AG09319 (cell line): ENCODE measurements around the gene C19orf53.
A peak's percentile ranks its signal among the peaks of the same experiment; 100 is the strongest.

Experiments used
- DNase-seq: peaks from one replicate; pipeline ENCODE4 v3.0.0-alpha.2; 2010; ENCODE audit warnings: low read depth; ENCODE audit errors: extremely low read depth
- CTCF ChIP-seq: IDR thresholded peaks from 2 replicates; pipeline ENCODE4 v1.5.1; 2011; ENCODE audit warnings: low read depth, mild to moderate bottlenecking, inconsistent platforms, low read length, moderate library complexity

C19orf53 gene

GRCh38 chr19:13796301-13797057 lies 22.2 kb downstream of the C19orf53 start:
- peak; percentile 86 for DNase-seq
- TF ChIP-seq CTCF: peak; percentile 54

- TF ChIP-seq CTCF: no peak
- no peak for DNase-seq
Observed at GRCh38 chr19:13797058-13797440, 22.8 kb downstream of the C19orf53 start.

GRCh38 chr19:13797870-13798269 lies 23.6 kb downstream of the C19orf53 start:
- no peak for DNase-seq
- no peak for TF ChIP-seq CTCF

GRCh38 chr19:13799669-13800068 lies 25.4 kb downstream of the C19orf53 start:
- no peak for DNase-seq
- TF ChIP-seq CTCF: no peak

GRCh38 chr19:13803038-13803437 lies 28.8 kb downstream of the C19orf53 start:
- DNase-seq: no peak
- no peak for TF ChIP-seq CTCF

GRCh38 chr19:13804830-13805683 lies 30.8 kb downstream of the C19orf53 start:
- DNase-seq: no peak

More at GRCh38 chr19:13804830-13805683, 30.8 kb downstream of the C19orf53 start:
- peak; percentile 11 for TF ChIP-seq CTCF
